Right lobe of liver (tissue), 4 donors: ENCODE results near the gene AGAP5.
"Not testable (repeated sequence)": the region's sequence is repeated elsewhere in the genome, so short reads cannot be mapped to it uniquely, and the experiment has no call there.

ENCODE experiments used
- CTCF ChIP-seq, 4 donors: fragments of 200-600 bp in 3 of 4; fragments of 450-650 bp in 1 of 4; IDR thresholded peaks; one replicate each; pipeline versions ENCODE4 v1.5.1 to v1.8.0; 2016 to 2022; ENCODE audit warnings: antibody characterized with exemption in 4 of 4, mild to moderate bottlenecking in 2 of 4
- POLR2A ChIP-seq: fragments of 450-650 bp; IDR thresholded peaks from one replicate; pipeline ENCODE4 v1.6.1; 2017; ENCODE audit warnings: antibody characterized with exemption, mild to moderate bottlenecking
- donor health status: DM: no; HTN: no; CAD: no.
- donor health status: DM: no; HTN: no; CAD: no.
- donor health status: DM: no; HTN: yes; CAD: no.

GRCh38 chr10:73740501-73741254, 42.8 kb upstream of the AGAP5 start:
- not testable (repeated sequence) for TF ChIP-seq CTCF (IDR thresholded peaks at IDR 0.05); POLR2A
